Stimulated activated CD4-positive, alpha-beta T cell treated with anti-CD3 and anti-CD28 coated beads, Interleukin-4, amount 100 ng/mL, for 4 hours (primary cell): ENCODE measurements around the gene BDH1.
"Not testable (repeated sequence)": the region's sequence is repeated elsewhere in the genome, so short reads cannot be mapped to it uniquely, and the experiment has no call there.

ENCODE experiments used
- DNase-seq, 2 experiments: peaks; one replicate each; pipeline ENCODE4 v3.0.0-alpha.2; 2020

The BDH1 gene

DNA sequence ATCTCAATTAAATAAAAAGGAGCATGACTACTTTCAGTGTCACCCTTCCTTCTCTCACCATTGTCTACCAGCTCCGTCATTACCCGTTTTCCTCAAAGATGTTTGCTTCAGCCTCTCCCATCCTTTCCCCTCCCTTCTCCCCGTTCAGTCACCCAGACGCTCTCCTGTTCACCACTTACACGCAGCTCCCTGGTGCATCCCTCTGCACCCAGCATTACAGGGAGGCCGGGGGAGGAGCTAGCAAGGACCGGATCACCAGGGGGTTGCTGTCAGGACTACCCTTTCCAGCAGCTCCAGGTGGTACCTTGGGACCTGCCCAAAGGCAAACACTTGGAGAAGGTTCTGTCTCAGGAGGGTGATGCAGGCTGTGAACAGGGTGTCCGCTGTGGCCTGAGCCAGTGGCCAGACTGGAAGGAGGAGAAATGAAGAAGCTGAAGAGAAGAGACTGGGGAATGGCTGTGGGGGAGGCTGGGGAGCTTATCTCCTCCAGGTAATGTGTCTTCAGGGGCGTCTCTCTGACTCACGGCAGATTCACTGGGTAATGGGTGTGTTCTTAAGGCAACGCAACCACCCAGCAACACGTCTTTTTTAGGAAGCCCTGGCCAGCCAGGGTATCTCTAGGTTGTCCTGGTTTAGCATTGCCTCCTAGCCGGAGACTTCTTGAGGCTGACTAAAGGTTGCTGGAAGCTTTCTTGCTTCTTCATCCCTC, 21.8 kb upstream of the BDH1 start:
- DNase-seq, result no peak

DNA sequence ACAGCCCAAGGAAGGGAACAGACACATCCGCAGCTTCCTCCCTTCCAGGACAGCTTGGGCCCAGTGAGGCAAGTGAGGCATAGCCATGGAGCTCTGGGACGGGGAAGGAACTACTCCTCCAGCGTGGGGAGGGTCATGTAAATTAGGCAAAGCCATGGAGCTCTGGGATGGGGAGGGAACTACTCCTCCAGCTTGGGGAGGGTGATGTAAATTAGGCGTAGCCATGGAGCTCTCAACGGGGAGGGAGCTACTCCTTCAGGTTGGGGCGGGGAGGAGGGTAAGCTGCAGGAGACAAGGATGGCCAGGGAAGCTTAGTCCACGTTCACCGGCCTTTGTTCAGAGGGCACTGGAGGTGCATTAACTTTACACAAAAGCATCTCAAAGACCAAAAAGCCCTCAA, 21.1 kb upstream of the BDH1 start:
- DNase-seq, result no peak

DNA sequence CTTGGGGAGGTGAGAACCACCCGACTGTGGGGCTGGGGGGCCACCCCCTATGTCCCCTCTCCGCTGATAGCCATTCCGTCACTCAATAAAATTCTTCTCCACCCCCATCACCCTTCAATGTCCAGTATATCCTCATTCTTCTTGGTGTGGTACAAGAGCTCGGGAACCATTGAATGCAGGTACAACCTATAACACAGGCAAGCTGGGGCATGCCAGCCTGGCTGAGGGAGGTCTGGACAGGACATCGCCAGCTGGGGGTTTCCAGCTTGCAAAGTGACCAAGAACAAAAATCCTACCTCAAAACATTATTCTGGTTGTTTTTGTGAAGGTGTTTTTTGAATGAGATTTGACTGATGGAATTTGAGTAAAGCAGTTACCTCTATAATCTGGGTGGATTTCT, 19.6 kb upstream of the BDH1 start:
- no peak for DNase-seq

DNA sequence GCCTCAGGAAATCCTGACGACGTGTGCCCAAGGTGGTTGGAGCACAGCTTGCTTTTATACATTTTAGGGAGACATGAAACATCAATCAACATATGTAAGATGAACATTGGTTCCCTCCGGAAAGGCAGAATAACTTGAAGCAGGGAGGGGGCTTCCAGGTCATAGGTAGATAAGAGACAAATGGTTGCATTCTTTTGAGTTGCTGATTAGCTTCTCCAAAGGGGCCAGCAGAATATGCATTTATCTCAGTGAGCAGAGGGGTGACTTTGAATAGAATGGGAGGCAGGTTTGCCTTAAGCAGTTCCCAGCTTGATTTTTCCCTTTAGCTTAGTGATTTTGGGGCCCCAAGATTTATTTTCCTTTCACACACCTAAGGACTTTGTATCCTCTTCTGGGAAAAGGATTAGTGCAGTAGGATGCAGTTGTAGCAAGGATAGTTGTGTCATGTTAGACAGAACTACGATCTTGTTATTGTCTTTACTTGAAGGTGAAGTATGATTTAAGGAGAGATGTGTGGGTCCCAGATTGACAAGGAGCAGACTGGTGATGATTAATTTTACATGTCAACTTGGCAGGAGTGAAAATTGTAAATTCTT, 18.7 kb upstream of the BDH1 start:
- not testable (repeated sequence) for DNase-seq

DNA sequence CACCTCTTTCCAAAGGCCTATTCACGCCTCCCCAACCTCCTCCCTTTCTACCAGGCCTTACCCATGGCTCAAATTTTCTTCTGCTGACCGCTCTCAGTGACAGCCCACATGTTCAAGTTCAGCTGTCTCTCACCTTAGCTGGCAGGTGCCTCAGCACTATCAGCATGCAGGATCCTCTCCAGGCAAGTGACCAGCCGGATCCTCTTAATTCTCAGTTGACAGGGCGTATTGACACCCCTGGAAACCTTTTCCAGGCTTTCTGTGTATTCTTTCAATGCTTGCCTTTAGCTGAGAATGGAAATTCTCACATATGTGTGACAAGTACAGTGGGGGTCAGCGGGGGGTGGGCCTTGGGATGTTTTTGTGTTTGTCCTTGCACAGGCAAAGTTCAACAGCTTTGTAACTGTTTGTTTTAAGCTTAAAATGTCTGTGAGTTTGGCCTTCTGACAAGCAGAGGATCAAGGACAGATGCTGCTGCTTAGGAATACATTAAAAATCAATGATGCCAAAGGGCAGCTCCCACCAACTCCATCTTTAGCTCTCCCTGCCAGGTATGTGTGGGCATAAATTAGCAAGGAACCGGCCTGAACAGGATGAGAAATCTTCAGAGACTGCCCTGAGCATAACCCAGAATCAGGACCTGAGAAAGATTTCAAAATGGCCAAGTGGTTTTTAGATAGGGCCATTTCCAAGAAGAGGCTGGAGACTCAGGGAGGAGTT, 17.4 kb upstream of the BDH1 start:
- DNase-seq, result no peak

DNA sequence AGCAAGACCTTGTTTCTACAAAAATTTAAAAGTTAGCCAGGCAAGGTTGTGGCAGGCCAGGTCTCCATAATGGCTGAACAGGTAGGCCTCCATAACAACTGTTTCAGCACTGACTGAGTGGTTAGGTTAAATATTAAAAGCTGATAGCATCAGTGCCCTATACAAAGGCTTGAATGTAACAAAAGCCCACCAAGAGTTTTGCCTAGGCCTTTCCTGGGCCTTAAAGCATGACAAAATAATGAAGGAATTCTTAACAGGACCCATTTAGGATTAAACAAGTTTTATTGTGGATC, 16.1 kb upstream of the BDH1 start:
- not testable (repeated sequence) for DNase-seq

DNA sequence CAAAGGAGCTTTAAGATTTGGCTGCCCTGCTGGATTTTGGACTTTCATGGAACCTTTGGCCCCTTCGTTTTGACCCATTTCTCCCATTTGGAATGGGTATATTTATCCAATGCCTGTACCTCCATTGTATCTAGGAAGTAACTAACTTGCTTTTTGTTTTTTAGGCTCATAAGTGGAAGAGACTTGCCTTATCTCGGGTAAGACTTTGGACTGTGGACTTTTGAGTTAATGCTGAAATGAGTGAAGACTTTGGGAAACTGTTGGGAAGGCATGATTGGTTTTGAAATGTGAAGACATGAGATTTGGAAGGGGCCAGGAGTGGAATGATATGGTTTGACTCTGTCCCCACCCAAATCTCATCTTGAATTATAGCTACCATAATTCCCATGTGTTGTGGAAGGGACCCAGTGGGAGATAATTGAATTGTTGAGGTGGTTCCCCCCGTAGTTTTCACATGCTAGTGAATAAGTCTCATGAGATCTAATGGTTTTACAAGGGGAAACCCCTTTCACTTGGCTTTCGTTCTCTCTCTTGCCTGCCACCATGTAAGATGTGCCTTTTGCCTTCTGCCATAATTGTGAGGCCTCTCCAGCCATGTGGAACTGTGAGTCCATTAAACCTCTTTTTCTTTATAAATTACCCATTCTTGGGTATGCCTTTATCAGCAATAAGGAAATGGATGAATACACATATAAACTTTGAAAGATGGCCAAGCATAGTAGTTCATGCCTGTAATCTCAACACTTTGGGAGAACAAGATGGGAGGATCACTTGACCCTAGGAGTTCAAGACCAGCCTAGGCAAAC, 15.5 kb upstream of the BDH1 start:
- DNase-seq, result not testable (repeated sequence)

DNA sequence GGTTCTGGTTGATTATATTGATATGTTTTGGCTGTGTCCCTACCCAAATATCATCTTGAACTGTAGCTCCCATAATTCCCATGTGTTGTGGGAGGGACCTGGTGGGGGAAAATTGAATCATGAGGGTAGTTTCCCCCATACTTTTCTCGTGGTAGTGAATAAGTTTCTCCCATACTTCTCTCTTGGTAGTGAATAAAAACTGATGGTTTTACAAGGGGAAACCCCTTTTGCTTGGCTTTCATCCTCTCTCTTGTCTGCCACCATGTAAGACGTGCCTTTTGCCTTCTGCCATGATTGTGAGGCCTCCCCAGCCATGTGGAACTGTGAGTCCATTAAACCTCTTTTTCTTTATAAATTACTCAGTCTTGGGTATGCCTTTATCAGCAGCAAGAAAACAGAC, 13.7 kb upstream of the BDH1 start:
- DNase-seq, result not testable (repeated sequence)

DNA sequence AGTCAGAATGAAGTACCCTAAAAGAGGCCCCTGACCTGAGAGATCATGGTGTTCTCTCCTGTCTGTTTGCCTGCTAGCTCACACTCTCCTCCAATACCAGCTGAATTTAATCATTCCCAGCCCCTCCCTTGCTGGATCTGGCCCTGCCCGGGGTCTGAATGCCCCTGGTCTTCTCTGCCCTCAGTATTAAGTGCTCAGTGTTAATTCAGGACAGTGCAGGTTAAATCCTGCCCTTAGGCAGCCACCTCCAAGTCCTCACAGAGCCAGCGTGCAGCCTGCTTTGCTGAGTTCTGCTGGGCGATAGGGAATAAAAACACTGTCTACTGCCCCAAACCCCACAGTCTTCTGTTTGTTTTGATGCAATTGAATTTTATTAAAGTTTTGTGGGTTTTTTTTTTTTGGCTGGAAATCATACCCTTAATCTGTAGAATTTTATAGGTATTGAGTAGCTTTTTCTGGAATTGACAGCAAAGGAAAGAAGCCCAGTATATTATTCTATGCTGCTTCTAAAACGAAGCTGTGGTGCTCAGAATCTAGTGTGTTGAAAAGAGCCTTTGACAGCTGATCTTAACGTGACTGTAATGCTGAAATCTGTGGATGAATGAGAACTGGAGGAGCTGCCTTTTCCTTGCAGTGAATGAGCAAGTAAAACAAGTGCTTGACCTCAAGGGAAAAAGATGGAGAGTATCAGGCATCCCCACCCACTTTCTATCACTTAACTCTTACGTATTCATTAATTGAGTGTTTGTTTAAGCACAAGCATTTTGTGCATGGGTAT, 12.3 kb upstream of the BDH1 start:
- DNase-seq, result no peak

DNA sequence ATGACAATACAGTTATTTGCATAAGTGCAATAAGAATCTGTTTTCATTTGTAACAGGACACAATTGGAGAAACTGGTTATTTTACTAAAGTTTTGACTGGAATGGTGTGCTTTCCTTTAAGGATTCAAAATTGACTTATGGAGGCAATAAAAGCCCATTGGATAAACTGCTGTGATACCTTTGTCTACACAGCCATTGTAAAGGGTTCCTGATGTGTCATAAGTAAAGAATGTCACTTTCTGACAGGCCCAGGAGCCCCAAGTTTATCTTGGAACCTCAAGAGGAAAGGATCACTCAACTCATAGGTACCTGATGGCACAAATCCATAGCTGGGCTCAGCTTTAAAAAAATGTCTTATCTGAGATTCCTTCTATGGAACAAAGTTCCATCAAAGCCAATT, 10.4 kb upstream of the BDH1 start:
- not testable (repeated sequence) for DNase-seq

DNA sequence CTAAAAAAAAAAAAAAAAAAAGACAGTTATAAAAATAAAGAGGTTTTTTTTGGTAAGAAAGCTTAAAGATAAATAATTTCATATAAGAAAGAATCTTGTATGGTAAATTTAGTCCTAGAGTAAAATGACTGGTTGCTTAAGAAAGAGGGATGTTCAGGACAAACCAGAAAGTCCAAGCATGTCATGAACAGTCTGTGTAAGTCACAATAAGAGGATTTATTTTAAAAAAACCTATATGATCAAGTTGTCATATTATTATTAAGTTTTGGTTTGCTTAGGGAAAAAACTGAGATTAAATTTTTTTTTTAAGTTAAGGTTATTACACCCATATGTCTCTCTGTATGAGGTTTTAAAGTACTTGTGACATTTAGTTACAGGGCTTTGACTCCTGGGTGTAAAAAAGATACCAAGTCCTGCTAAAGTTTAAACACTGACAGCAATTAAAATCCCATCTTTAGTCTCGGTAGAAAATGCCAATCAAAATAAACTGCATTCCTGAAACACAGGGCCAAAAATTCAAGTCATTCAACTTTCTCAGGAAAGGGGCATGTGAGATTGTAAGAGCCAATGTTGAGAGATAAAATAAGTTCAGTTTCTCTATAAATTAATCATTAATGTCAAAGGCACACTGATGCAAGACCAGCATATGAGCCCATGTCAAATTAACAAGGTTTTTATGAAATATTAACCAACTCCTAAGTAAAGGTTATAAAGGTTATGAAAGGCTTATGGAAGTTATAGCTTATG, 8.5 kb upstream of the BDH1 start:
- DNase-seq, result no peak

DNA sequence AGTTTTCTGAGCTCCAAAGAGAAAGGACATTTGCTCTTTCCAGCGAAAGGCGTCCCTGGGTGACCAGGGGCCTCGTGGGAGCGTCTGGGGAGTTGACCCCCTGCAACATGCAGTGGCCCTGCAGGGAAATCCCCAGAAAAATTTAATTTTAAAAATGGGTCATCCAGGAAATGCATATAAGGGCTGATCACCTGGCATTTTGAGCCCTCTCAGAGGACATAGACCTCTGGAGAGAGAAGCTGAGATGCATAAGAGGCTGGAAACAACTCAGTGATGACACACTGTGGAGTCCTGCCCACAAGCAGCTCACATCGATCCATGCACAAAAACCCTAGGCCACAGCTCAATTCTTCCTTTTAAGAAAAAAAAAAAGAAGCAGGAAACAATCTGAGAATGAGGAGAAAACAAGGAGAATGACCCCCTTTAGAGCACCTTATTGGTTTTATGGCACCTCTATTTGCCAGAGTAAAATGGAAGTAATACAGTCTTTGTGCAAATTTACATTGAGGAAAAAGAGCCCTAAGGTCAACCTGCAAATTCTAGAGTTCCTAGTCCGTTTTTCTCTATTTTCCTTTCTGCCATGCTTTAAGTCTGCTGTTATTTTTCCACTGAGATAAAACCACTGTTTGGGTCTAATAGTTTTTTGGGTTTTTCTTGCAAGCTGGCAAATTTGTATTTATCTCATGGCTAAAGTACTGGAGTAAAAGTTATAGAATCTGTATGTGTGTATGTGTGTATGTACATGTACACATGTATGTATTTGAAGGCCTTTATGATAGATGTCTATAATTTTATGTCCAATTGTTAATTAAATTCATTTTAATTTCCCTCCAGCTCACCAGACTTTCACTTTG, 6.9 kb upstream of the BDH1 start:
- no peak for DNase-seq

DNA sequence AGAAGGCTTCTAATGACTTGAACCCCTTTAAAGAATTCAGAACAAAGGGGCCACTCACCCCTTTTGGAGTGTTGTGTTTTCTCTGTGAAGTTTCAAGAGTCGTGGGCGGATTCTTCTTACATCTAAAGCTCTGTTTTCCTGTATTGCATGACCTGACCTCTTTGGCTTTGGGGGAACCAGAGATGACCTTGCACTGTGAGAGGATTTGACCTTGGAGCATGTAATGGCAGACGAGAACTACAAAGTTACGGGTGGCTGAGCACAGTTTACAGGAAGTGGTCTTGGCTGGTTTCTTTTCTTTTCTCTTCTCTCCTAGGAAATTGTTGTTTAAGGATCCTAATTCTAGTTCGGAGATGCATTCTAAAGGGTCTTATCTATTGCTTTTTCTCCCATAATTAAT, 6.2 kb upstream of the BDH1 start:
- DNase-seq, result no peak

DNA sequence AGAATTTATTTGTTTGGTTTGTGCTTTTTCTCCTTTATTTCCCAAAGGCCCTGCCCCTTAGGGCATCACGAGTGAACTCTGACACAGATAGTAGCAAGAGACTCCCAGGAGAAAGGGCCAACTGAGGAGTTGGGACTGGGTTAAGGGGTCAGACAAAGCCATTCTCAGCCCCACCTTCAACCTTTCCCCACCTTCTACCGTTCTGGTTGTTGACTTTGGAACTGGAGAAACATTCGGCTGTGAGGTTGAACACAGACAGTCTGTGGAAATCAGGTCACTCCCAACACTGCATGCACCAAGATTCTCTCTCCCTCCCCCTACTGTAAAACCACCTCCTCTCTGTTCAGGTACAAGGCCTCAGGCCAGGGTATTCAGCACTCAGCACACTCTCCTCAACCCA, 3.9 kb upstream of the BDH1 start:
- no peak for DNase-seq

DNA sequence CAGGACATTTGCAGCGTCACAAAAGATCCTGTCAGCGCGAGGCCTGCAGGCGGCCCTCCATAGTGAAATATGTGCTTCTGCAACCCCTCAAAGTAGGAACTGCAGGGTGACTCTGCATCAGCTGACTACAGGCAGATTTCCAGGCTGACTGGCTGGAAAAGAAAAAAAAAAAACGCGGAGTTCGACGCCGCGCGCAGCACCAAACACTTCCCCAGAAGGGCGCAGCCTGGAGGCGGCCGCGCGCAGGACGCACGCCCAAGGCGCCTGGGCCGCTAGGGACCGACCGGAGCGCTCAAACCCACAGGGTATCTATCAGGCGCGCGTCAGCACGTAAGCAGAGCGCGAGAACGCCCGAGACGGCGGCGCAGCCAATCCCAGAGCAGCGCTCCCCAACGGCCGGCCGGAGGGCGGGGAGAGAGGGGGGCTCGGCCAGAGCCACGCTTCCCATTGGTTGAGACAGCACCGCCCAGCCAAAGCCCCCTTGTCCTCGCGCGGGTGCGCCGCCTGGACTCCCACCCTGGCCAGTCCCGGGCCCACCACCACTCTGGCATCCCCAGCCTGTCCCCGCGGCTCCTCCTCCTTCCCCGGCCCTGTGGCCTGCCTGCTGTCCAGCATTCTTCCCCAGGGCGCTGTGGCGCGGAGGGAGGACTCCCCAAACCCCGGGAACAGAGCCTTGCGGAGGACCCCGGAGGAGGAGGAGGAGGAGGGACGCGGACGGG, 1.0 kb downstream of the BDH1 start:
- peak; percentile 89 to 90 for DNase-seq

DNA sequence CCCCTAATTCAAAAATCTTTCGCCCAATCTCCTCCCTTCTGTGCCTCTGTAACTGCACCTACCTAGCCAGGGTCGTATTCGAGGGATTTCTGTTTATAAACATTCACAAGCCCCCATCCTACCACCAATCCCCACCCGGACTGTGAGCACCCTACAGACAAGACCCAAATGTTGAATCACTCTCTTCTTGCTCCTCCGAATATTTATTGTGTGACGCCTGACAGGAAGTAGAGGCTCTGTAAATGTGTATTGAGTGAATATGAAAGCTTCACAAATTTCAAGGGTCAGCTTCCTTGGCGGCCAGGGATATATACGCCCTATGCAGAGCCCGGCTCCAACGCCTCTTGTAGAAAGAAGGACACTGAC, 1.6 kb downstream of the BDH1 start:
- no peak for DNase-seq

DNA sequence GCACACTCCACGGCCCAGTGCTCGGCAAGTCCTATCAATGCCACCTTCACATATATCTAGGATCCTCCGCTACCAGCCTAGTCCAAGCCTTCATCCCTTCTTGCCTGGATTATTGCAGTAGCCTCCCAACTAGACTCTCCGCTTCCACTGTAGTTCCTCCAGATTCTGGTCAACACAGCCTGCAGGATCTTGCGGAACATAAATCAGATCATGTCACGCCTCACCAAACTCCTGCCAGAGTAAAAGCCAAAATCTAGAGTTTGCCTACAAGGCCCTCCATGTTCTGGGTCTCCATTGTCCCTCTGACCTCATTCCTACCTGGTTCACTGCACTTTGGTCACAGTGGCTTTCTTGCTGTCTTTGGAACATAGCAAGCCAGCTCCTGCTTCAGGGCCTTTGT, 3.6 kb downstream of the BDH1 start:
- no peak for DNase-seq

DNA sequence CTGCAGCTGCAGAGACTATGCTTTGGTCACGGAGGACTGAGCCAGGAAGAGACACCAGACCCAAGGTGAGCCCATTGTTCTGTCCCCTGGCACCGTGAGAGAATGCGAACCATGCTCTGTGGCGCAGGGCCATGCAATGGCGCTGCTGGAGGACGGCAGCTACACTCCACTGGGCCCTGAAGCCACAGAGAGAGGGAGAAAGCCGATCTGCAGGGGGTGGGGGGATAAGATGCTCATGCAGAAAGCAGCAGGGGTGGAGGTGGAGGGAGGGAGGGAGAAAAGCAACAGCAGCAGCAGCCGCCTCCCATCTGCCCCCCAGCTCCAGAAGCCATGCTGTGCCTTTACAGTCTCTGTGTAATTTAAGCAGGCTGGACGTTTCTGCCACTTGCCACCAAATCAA, 5.3 kb downstream of the BDH1 start:
- no peak for DNase-seq

DNA sequence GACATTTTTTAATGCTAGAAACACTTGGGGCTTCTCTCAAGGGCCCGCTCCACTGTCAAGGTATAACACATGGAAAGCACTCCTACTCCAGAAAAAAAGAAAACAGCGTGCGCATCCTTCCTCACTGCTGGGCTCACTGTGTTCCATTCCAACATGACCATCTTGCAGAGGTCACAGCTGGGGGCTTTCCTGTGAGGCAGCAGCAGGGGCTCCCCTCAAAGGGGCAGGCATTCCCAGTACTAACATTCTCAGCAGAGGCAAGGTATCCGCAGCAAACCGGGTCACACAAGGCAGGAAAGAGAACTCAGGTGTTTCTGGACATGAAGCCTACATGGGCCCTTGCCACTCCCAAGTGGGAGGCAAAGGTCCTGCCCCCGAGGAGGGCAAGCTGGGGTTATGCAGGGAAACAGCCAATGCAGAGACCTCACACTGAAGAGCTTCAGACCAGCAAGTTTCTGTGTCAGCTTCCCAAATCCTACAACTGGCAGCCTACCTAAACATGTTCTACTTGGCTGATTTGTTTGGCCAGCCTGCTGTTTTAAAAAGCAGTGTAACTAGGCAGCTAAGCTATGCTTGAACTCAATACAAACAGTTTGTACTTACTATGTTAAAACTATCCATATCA, 6.4 kb downstream of the BDH1 start:
- no peak for DNase-seq
